Measurements from ENCODE around the gene OR2M7. TPM values are rescaled to one million over a fixed set of nuclear protein-coding genes. Genes with fewer than 3 reads are reported as not detected.

OR2M7 gene
- total RNA-seq, 1 experiment from 2014 or later = not detected

DNA sequence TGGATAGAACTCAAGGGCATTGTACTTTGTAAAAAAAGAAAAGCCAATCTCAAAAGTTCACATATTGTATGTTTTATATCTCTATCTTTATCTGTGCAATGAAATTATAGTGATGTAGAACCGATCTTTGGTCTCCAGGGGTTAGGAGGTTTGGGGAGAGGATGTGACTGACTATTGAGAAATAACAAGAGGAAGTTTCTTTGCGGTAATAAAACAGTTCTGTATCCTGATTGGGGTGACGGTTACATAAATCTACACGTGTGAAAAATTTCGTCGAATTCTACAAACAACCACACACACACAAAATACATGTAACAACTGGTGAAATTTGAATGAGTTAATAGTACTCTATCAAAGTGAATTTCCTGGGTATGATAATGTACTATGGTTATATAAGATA, 36.0 kb downstream of the OR2M7 start:
- TF ChIP-seq, protein P1, sequence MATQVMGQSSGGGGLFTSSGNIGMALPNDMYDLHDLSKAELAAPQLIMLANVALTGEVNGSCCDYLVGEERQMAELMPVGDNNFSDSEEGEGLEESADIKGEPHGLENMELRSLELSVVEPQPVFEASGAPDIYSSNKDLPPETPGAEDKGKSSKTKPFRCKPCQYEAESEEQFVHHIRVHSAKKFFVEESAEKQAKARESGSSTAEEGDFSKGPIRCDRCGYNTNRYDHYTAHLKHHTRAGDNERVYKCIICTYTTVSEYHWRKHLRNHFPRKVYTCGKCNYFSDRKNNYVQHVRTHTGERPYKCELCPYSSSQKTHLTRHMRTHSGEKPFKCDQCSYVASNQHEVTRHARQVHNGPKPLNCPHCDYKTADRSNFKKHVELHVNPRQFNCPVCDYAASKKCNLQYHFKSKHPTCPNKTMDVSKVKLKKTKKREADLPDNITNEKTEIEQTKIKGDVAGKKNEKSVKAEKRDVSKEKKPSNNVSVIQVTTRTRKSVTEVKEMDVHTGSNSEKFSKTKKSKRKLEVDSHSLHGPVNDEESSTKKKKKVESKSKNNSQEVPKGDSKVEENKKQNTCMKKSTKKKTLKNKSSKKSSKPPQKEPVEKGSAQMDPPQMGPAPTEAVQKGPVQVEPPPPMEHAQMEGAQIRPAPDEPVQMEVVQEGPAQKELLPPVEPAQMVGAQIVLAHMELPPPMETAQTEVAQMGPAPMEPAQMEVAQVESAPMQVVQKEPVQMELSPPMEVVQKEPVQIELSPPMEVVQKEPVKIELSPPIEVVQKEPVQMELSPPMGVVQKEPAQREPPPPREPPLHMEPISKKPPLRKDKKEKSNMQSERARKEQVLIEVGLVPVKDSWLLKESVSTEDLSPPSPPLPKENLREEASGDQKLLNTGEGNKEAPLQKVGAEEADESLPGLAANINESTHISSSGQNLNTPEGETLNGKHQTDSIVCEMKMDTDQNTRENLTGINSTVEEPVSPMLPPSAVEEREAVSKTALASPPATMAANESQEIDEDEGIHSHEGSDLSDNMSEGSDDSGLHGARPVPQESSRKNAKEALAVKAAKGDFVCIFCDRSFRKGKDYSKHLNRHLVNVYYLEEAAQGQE (IDR thresholded peaks at IDR 0.05; ENCODE audit: insufficient read depth in 1 of 2, low read depth in 2 of 2, low read length in 1 of 2) = no peak
- no peak for TF ChIP-seq TCF7L2 (IDR thresholded peaks at IDR 0.05; ENCODE audit: low read depth, low read length)
- no peak for TF ChIP-seq SIN3A (IDR thresholded peaks at IDR 0.05; ENCODE audit: borderline replicate concordance, insufficient read depth, low read depth, low read length)
- TF ChIP-seq, protein P2, sequence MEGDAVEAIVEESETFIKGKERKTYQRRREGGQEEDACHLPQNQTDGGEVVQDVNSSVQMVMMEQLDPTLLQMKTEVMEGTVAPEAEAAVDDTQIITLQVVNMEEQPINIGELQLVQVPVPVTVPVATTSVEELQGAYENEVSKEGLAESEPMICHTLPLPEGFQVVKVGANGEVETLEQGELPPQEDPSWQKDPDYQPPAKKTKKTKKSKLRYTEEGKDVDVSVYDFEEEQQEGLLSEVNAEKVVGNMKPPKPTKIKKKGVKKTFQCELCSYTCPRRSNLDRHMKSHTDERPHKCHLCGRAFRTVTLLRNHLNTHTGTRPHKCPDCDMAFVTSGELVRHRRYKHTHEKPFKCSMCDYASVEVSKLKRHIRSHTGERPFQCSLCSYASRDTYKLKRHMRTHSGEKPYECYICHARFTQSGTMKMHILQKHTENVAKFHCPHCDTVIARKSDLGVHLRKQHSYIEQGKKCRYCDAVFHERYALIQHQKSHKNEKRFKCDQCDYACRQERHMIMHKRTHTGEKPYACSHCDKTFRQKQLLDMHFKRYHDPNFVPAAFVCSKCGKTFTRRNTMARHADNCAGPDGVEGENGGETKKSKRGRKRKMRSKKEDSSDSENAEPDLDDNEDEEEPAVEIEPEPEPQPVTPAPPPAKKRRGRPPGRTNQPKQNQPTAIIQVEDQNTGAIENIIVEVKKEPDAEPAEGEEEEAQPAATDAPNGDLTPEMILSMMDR (IDR thresholded peaks at IDR 0.05) = no peak
- TF ChIP-seq POLR2AphosphoS5 (IDR thresholded peaks at IDR 0.05; ENCODE audit: low read depth, low read length) = no peak
- H3K36me3 ChIP-seq (ENCODE audit: control insufficient read depth, insufficient read depth, low read length) = no peaks in the 10 kb centered on the region
- intact Hi-C loops (cut with micrococcal nuclease; ENCODE audit: unreplicated experiment) (no loop called here), in situ Hi-C loops (cut with HindIII; ENCODE audit: low pct_unique_long_range_greater_than_20kb, low sequenced_read_pairs) (no loop called here)
- no peak for DNase-seq (ENCODE audit: low read depth, low spot score)
- H3K27me3 ChIP-seq (ENCODE audit: control insufficient read depth, insufficient read depth, low read length) = no peaks in the 10 kb centered on the region
- H3K27ac ChIP-seq (ENCODE audit: low read length) = no peak overlapping the region
- no peak for ATAC-seq
- H3K4me3 ChIP-seq (ENCODE audit: low read depth in 2 of 2, low read length in 2 of 2) = no peak overlapping the region
- CTCF ChIA-PET = no interaction called here
- no peaks in the 10 kb centered on the region for H3K4me1 ChIP-seq (ENCODE audit: control insufficient read depth, insufficient read depth, low read length)
- POLR2A ChIA-PET = no interaction called here
- BruUV-seq (replicated peaks) = no TSS peak
- H3K9me3 ChIP-seq (ENCODE audit: control insufficient read depth, insufficient read depth, low read depth, low read length) = no peaks in the 10 kb centered on the region

DNA sequence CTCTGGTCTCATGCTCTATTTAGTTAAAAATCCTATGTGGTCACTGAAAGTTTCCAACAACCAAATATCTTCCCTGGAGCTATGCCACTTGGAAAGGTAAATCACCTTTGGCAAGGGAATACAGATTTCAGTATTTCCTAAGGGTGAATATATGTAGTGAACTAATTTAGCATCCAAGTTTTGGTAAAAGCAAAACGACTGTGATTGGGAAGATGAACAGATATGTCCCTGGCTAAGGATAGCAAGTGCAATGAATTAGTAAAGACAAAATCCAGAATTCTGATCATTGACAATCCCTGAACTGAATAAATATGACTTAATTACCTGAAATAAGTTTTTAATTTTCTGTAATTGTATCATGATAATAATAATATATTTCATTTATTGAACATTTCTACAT, 46.5 kb downstream of the OR2M7 start, which contains the start of gene OR2T33:
TSS of gene OR2T33 (minus strand) at position 101 of the 400 bp plus-strand sequence. CDS start 4,162 bp downstream, outside the sequence.
- in situ Hi-C loops (cut with HindIII; ENCODE audit: low pct_unique_long_range_greater_than_20kb, low sequenced_read_pairs) (no loop called here), intact Hi-C loops (cut with micrococcal nuclease; ENCODE audit: unreplicated experiment) (no loop called here)
- Histone ChIP-seq H3K27me3 (ENCODE audit: control insufficient read depth, insufficient read depth, low read length) (no peaks in the 10 kb centered on the region), H3K4me3 (ENCODE audit: low read depth in 2 of 2, low read length in 2 of 2) (no peak within 1 kb of the TSS), H3K9me3 (ENCODE audit: control insufficient read depth, insufficient read depth, low read depth, low read length) (no peaks in the 10 kb centered on the region), H3K36me3 (ENCODE audit: control insufficient read depth, insufficient read depth, low read length) (no peaks in the 10 kb centered on the region), H3K27ac (ENCODE audit: low read length) (no peak within 1 kb of the TSS), H3K4me1 (ENCODE audit: control insufficient read depth, insufficient read depth, low read length) (no peaks in the 10 kb centered on the region)
- POLR2A ChIA-PET = no interaction called here
- TF ChIP-seq TCF7L2 (IDR thresholded peaks at IDR 0.05; ENCODE audit: low read depth, low read length) (no peak), POLR2AphosphoS5 (IDR thresholded peaks at IDR 0.05; ENCODE audit: low read depth, low read length) (no peak), SIN3A (IDR thresholded peaks at IDR 0.05; ENCODE audit: borderline replicate concordance, insufficient read depth, low read depth, low read length) (no peak)
- TF ChIP-seq, protein P1 (IDR thresholded peaks at IDR 0.05; ENCODE audit: insufficient read depth in 1 of 2, low read depth in 2 of 2, low read length in 1 of 2) = no peak
- TF ChIP-seq, protein P2 (IDR thresholded peaks at IDR 0.05) = no peak
- ATAC-seq (no peak), DNase-seq (ENCODE audit: low read depth, low spot score) (no peak)
- BruUV-seq (replicated peaks) = no TSS peak
- CTCF ChIA-PET = no interaction called here

Data from Panc1 (cell line).